ENCODE results near the gene SELE.

DNA sequence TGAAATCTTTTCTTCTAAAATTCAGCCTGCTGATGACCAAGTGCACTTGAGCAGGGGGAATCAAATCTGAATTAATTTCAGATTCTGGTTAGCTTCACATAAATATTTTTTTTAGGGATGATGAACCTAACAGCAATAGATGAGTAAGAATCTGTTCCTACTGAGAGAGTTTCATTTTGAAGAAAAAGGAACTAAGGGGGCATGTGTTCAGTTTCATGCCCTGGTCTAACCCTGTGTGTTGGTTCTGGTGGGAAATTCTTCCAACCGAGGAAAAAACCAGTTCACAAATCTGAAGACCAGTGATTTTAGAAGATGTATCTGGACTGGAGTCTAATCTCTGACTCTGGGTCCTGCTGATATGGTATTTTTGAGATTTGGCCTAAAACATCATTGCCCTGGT lies 36.1 kb downstream of the SELE start:
- TF ChIP-seq, protein P1, sequence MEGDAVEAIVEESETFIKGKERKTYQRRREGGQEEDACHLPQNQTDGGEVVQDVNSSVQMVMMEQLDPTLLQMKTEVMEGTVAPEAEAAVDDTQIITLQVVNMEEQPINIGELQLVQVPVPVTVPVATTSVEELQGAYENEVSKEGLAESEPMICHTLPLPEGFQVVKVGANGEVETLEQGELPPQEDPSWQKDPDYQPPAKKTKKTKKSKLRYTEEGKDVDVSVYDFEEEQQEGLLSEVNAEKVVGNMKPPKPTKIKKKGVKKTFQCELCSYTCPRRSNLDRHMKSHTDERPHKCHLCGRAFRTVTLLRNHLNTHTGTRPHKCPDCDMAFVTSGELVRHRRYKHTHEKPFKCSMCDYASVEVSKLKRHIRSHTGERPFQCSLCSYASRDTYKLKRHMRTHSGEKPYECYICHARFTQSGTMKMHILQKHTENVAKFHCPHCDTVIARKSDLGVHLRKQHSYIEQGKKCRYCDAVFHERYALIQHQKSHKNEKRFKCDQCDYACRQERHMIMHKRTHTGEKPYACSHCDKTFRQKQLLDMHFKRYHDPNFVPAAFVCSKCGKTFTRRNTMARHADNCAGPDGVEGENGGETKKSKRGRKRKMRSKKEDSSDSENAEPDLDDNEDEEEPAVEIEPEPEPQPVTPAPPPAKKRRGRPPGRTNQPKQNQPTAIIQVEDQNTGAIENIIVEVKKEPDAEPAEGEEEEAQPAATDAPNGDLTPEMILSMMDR (conservative IDR thresholded peaks at IDR 0.05 in 1 of 2, IDR thresholded peaks at IDR 0.05 in 1 of 2; ENCODE audit: extremely low read depth in 1 of 2, insufficient read depth in 1 of 2, low read depth in 1 of 2, low read length in 2 of 2) = no peak
- TF ChIP-seq EZH2 (IDR thresholded peaks at IDR 0.05; ENCODE audit: borderline replicate concordance, low read length) = no peak
